AG20443 (cell line): ENCODE data around the gene NAP1L4.
A peak's percentile ranks its signal among the peaks of the same experiment; 100 is the strongest.

Experiments used
- DNase-seq: peaks from one replicate; pipeline ENCODE4 v3.0.0; 2012; ENCODE audit warnings: low spot score, mixed read lengths

NAP1L4 gene

GRCh38 chr11:2992234-2992996 lies at the start of gene NAP1L4:
Gene NAP1L4, minus strand, starts transcription at chr11:2992329. Its CDS starts 13,109 bp downstream, at chr11:2979220.
- DNase-seq = peak; percentile 99

- DNase-seq = no peak
Measured at GRCh38 chr11:3040881-3041280, 48.8 kb upstream of the NAP1L4 start.

- DNase-seq = no peak
Measured at GRCh38 chr11:3037945-3038271, 45.8 kb upstream of the NAP1L4 start.

GRCh38 chr11:3037040-3037944 lies 45.2 kb upstream of the NAP1L4 start:
- peak; percentile 79 for DNase-seq

GRCh38 chr11:3036419-3036818 lies 44.3 kb upstream of the NAP1L4 start:
- no peak for DNase-seq

GRCh38 chr11:3035333-3035732 lies 43.2 kb upstream of the NAP1L4 start:
- no peak for DNase-seq

GRCh38 chr11:3030289-3031070 lies 38.4 kb upstream of the NAP1L4 start:
- no peak for DNase-seq

- no peak for DNase-seq
Measured at GRCh38 chr11:3028813-3029212, 36.7 kb upstream of the NAP1L4 start.

GRCh38 chr11:3026803-3027202 lies 34.7 kb upstream of the NAP1L4 start:
- DNase-seq = no peak

GRCh38 chr11:3022982-3023381 lies 30.9 kb upstream of the NAP1L4 start:
- peak; percentile 81 for DNase-seq

GRCh38 chr11:3022300-3022967 lies 30.3 kb upstream of the NAP1L4 start:
- peak; percentile 41 for DNase-seq

- DNase-seq = peak; percentile 38
Measured at GRCh38 chr11:3021125-3021524, 29.0 kb upstream of the NAP1L4 start.

GRCh38 chr11:3020011-3020410 lies 27.9 kb upstream of the NAP1L4 start:
- no peak for DNase-seq

- no peak for DNase-seq
Measured at GRCh38 chr11:3018596-3018995, 26.5 kb upstream of the NAP1L4 start.

- DNase-seq = no peak
Measured at GRCh38 chr11:3016861-3017260, 24.7 kb upstream of the NAP1L4 start.

- DNase-seq = no peak
Measured at GRCh38 chr11:3015796-3016195, 23.7 kb upstream of the NAP1L4 start.

- DNase-seq = no peak
Measured at GRCh38 chr11:3014943-3015342, 22.8 kb upstream of the NAP1L4 start.

- DNase-seq = no peak
Measured at GRCh38 chr11:3014057-3014938, 22.2 kb upstream of the NAP1L4 start.

GRCh38 chr11:3011891-3012885 lies 20.1 kb upstream of the NAP1L4 start:
- no peak for DNase-seq
